Ovary (tissue), 9 donors: ENCODE results near the gene NFYB. TPM values are rescaled to one million over a fixed set of nuclear protein-coding genes. Genes with fewer than 3 reads are reported as not detected.

ENCODE experiments used
- DNase-seq, 5 donors: peaks; one replicate each; pipeline ENCODE4 v3.0.0-alpha.2; 2019 to 2020
- H3K27ac ChIP-seq, 2 donors: fragments of 200-600 bp; one replicate each; pipeline versions ENCODE4 v1.5.1 to v1.8.0; 2019 to 2022
- H3K27me3 ChIP-seq: fragments of 200-600 bp; one replicate; pipeline ENCODE4 v1.8.0; 2022
- H3K36me3 ChIP-seq: fragments of 200-600 bp; sonication (generic); one replicate; pipeline ENCODE4 v1.5.1; 2019
- H3K4me1 ChIP-seq: one replicate; pipeline ENCODE4 v1.8.1; 2013; ENCODE audit warnings: mild to moderate bottlenecking, moderate library complexity; ENCODE audit not compliant: insufficient read depth
- H3K4me3 ChIP-seq: fragments of 200-600 bp; sonication (generic); one replicate; pipeline ENCODE4 v1.5.1; 2017
- H3K9me3 ChIP-seq, 2 donors: fragments of 200-600 bp in 1 of 2; sonication (generic) in 1 of 2; one replicate each; pipeline versions ENCODE4 v1.5.1 to v1.8.1; 2013 to 2019; ENCODE audit warnings: mild to moderate bottlenecking in 1 of 2, moderate library complexity in 1 of 2
- CTCF ChIP-seq, 3 donors: fragments of 450-650 bp in 2 of 3; fragments of 200-600 bp in 1 of 3; IDR thresholded peaks; one replicate each; pipeline versions ENCODE4 v1.5.1 to v1.8.0; 2016 to 2022; ENCODE audit warnings: antibody characterized with exemption in 3 of 3, mild to moderate bottlenecking in 1 of 3
- EP300 ChIP-seq: sonication (generic); formaldehyde crosslinking; IDR thresholded peaks from one replicate; pipeline ENCODE4 v1.6.1; 2017; ENCODE audit warnings: antibody characterized with exemption
- POLR2A ChIP-seq: fragments of 450-650 bp; IDR thresholded peaks from one replicate; pipeline ENCODE4 v1.6.1; 2017; ENCODE audit warnings: antibody characterized with exemption, mild to moderate bottlenecking, moderate library complexity
- WGBS, 3 donors: extraction: QIAGEN DNeasy Blood & Tissue Kit in 1 of 3; methylation state at CpG; one replicate each; pipeline versions ENCODE4 v1.1.5 to v1.1.7; 2013 to 2017; 5-methylcytosine and 5-hydroxymethylcytosine counted together
- intact Hi-C, 4 donors: fragments of 100-400 bp; cut with DNase I; formaldehyde crosslinking; loops; one replicate each; pipeline versions ENCODE4 v1.11.0 to v1.15.1; 2022 to 2023
- polyA plus RNA-seq, 2 donors: library from polyadenylated mRNA; stranded (reverse); fragments of 200-250 nt in 1 of 2; fragments of 350-450 nt in 1 of 2; fragmentation: Illumina TruSeq in 1 of 2; extraction: RNeasy Lipid Tissue Mini Kit (QIAGEN cat#74804) in 1 of 2; gene quantifications; one replicate each; pipeline ENCODE4 v1.2.3, GENCODE V29; 2013 to 2014
- total RNA-seq, 7 donors: library from RNA; depleted of rRNA in 2 of 7; stranded (reverse); fragments of >200 nt in 2 of 7; fragmentation: NEBNext Ultra II Directional in 3 of 7; extraction: Animal tissue kit (Norgen Biotek cat#: 25700) in 3 of 7; gene quantifications; one replicate each; pipeline versions ENCODE4 v1.1.0 to v1.2.4, GENCODE V29; 2016 to 2023
- donor health status: DM: no; HTN: no; CAD: no; lungs with moderate emphysema.
- donor health status: DM: no; HTN: no; CAD: no.
- donor health status: Bipolar disorder and iron deficiency.
- donor health status: DM: yes; HTN: yes; CAD: no.
- donor health status: DM: no; HTN: no; CAD: no.
- donor health status: DM: yes; HTN: yes; CAD: no.

NFYB gene
- total and polyA plus RNA-seq, 9 donors = 23.7 to 39.1 (median 29.5) TPM

DNA sequence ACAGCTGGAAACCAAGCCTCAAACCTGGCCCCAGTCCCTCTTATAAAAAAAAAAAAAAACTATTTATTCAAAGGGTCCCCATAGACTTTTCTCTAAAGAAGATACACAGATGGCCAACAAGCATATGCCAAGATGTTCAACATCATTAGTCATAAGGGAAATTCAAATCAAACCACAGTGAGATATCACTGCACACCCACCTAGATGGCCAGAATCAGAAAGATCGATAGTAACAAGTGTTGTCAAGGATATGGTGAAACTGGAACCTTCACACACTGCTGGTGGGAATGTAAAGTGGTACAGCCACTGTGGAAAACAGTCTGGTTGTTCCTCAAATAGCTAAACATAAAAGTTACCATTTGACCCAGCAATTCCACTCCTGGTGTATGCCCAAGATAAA, 5.9 kb upstream of the NFYB start:
- TF ChIP-seq CTCF (IDR thresholded peaks at IDR 0.05) = no peak
- TF ChIP-seq POLR2A = no peak
- no peak for TF ChIP-seq EP300
- H3K27ac ChIP-seq = no peak overlapping the region
- H3K9me3 ChIP-seq = no peaks in the 10 kb centered on the region
- H3K4me3 ChIP-seq = no peak overlapping the region
- no peak for DNase-seq
- H3K27me3 ChIP-seq = no peaks in the 10 kb centered on the region
- intact Hi-C loops = no loop called here
- 88 to 91% (median 91%) methylated on average over 1 of the region's 1 CpG for WGBS, 3 donors
- no peaks in the 10 kb centered on the region for H3K4me1 ChIP-seq
- no peaks in the 10 kb centered on the region for H3K36me3 ChIP-seq

GRCh38 chr12:104143002-104143401, 5.0 kb upstream of the NFYB start:
- H3K27me3 ChIP-seq = no peaks in the 10 kb centered on the region
- intact Hi-C loops = no loop called here

DNA sequence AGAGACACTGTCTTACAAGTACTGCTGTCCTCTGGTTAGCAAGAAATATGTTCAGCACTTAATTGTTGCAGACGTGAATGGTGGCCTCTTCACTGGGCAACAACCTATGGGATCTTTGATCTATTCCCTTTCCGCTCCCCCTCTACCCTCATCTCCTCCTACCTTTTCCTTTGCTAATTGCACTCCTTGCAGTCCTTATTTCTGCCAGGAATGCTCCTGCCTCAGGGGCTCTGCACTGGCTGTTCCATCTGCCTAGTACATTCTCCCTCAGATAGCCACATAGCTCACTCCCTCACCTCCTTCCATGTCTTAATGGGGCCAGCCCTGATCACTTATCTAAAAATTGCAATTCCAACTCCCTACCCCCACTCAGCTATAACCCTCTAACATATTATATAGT, 4.5 kb upstream of the NFYB start:
- Histone ChIP-seq H3K27me3 (no peaks in the 10 kb centered on the region), H3K4me3 (no peak overlapping the region), H3K9me3 (no peaks in the 10 kb centered on the region), H3K36me3 (no peaks in the 10 kb centered on the region), H3K27ac (no peak overlapping the region), H3K4me1 (peaks cover 3% of the 10 kb centered on the region)
- intact Hi-C loops = no loop called here
- DNase-seq = no peak
- TF ChIP-seq CTCF (IDR thresholded peaks at IDR 0.05) (no peak), POLR2A (no peak), EP300 (no peak)
- WGBS, 3 donors = 59 to 64% (median 63%) methylated on average over 2 of the region's 2 CpGs

More at GRCh38 chr12:104143002-104143401, 5.0 kb upstream of the NFYB start:
- no peak overlapping the region for H3K4me3 ChIP-seq
- no peak overlapping the region for H3K27ac ChIP-seq
- peaks cover 3% of the 10 kb centered on the region for H3K4me1 ChIP-seq
- TF ChIP-seq CTCF (IDR thresholded peaks at IDR 0.05) = no peak
- TF ChIP-seq POLR2A = no peak
- TF ChIP-seq EP300 = no peak
- H3K9me3 ChIP-seq = no peaks in the 10 kb centered on the region
- H3K36me3 ChIP-seq = no peaks in the 10 kb centered on the region
- DNase-seq = no peak

- Histone ChIP-seq H3K9me3 (no peaks in the 10 kb centered on the region), H3K4me3 (peak overlapping the region; percentile 37), H3K27ac (peak overlapping the region in 1 of 2 donors; percentile 65), H3K4me1 (peaks cover 6% of the 10 kb centered on the region), H3K27me3 (no peaks in the 10 kb centered on the region), H3K36me3 (no peaks in the 10 kb centered on the region)
- 54 to 68% (median 64%) methylated on average over 7 of the region's 7 CpGs for WGBS, 3 donors
- no peak for TF ChIP-seq POLR2A
- no peak for TF ChIP-seq EP300
- no peak for TF ChIP-seq CTCF (IDR thresholded peaks at IDR 0.05)
- intact Hi-C loops = no loop called here
- DNase-seq = peak in 3 of 5 donors; percentile 23 to 35 (median 25)
Measured at GRCh38 chr12:104138797-104139152, 765 bp upstream of the NFYB start.
